Breast epithelium (tissue), 3 donors: ENCODE results near the gene GRM4.

Source experiments
- CTCF ChIP-seq, 3 donors: fragments of 450-650 bp; IDR thresholded peaks; one replicate each; pipeline ENCODE4 v1.5.1; 2016 to 2017; ENCODE audit warnings: antibody characterized with exemption in 3 of 3, mild to moderate bottlenecking in 3 of 3, moderate library complexity in 3 of 3
- POLR2A ChIP-seq: fragments of 450-650 bp; IDR thresholded peaks from one replicate; pipeline ENCODE4 v1.6.1; 2016; ENCODE audit warnings: antibody characterized with exemption, mild to moderate bottlenecking, moderate library complexity

- TF ChIP-seq CTCF (IDR thresholded peaks at IDR 0.05), result no peak
- no peak for TF ChIP-seq POLR2A
These were observed 88.7 kb downstream of the GRM4 start for GRCh38 chr6:34057191-34057590.
